GM21723 (cell line): ENCODE measurements around the gene PKN1.
"Not testable (repeated sequence)": the region's sequence is repeated elsewhere in the genome, so short reads cannot be mapped to it uniquely, and the experiment has no call there.

Experiments used
- ATAC-seq: cut with Tn5 transposase; IDR thresholded peaks from one replicate; pipeline ENCODE4 v1.9.1; 2021; ENCODE audit warnings: mild to moderate bottlenecking, moderate library complexity; ENCODE audit not compliant: unreplicated experiment

PKN1 gene

GRCh38 chr19:14460935-14461334 is 27.8 kb downstream of the PKN1 start:
- ATAC-seq: no peak

DNA sequence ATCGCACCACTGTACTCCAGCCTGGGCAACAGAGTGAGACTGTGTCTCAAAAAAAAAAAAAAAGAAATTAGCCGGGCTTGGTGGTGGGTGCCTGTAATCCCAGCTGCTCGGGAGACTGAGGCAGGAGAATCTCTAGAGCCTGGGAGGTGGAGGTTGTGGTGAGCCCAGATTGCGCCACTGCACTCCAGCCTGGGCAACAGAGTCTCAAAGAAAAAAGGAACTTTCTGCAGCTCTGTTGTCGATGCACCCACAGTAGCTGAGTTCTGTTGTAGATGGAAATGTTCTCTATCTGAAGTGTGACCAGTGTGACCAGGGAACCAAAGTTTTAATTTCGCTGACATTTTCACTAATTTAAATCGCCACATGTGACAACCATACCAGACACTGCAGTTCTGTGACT is 29.3 kb downstream of the PKN1 start:
- ATAC-seq: not testable (repeated sequence)

GRCh38 chr19:14463747-14464146 is 30.6 kb downstream of the PKN1 start:
- ATAC-seq: no peak

DNA sequence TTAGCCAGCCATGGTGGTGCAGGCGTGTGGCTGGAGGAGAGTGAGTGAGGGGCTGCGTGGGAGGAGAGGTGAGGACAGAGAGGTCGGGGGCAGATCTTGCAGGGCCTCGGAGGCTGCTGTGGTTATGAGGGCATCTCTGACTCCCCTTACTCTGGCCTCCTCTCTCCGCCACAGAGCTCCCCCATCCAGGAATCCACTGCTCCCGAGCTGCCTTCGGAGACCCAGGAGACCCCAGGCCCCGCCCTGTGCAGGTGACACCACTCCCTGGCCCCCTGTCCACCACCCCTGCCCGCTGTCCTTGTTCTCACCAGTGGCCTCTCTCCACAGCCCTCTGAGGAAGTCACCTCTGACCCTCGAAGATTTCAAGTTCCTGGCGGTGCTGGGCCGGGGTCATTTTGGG is 34.3 kb downstream of the PKN1 start:
- ATAC-seq: no peak

GRCh38 chr19:14467816-14468215 is 34.7 kb downstream of the PKN1 start:
- no peak for ATAC-seq

- ATAC-seq: no peak
Measured at GRCh38 chr19:14470031-14470876, 37.1 kb downstream of the PKN1 start.

DNA sequence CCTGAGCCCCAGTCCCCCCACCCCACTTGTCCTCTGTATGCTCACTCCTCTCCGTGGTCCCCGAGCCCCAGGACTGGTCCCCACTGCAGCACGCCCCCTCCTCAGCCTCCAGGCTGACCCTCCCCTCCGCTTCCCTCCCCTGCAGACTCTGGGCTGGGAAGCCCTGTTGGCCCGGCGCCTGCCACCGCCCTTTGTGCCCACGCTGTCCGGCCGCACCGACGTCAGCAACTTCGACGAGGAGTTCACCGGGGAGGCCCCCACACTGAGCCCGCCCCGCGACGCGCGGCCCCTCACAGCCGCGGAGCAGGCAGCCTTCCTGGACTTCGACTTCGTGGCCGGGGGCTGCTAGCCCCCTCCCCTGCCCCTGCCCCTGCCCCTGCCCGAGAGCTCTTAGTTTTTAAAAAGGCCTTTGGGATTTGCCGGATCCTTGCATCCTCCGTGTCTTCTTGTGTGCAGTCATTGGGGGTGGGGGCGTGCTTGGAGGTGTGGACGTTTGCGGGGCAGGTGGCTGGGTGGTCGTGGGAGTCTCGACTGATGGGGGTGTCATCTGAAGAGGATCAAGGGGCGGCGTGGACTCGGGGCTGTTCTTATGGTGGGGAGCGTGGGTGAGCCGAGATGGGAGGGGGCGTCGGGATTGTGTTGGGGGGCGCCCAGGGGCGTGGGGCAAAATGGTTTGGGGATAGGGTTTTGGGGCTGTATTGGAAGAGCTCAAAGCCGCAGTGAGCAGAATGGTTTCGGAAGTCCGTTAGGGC is 38.5 kb downstream of the PKN1 start:
- ATAC-seq: no peak

GRCh38 chr19:14472202-14472938 is 39.3 kb downstream of the PKN1 start:
- ATAC-seq: no peak

- ATAC-seq: no peak
Measured at GRCh38 chr19:14473073-14473977, 40.2 kb downstream of the PKN1 start.

- ATAC-seq: no peak
Measured at GRCh38 chr19:14473978-14474578, 41.0 kb downstream of the PKN1 start.

DNA sequence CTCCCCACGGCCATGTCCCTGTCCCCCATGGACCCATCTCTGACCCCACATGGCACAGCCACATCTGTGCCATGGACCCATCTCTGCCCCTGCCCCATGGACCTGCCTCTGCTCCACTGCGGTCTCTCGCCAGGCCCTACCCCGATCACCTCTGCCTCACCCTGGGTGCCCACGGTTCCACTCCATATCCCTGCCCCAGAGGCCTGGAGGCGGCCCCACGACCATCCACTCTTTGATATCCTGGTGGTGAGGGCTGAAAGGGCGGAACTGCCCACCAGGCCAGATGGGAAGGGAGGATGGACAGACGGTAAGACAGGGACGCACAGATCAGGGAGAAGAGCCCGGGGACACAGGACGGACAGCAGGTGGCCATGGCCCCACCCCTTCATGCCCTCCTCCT is 41.7 kb downstream of the PKN1 start:
- no peak for ATAC-seq

- ATAC-seq: no peak
Measured at GRCh38 chr19:14475251-14476073, 42.4 kb downstream of the PKN1 start, which contains the start of gene PTGER1. TSS of gene PTGER1 (minus strand) at chr19:14475354. CDS start at chr19:14474320, 1,034 bp downstream.

- no peak for ATAC-seq
Measured at GRCh38 chr19:14476327-14476672, 43.2 kb downstream of the PKN1 start.

DNA sequence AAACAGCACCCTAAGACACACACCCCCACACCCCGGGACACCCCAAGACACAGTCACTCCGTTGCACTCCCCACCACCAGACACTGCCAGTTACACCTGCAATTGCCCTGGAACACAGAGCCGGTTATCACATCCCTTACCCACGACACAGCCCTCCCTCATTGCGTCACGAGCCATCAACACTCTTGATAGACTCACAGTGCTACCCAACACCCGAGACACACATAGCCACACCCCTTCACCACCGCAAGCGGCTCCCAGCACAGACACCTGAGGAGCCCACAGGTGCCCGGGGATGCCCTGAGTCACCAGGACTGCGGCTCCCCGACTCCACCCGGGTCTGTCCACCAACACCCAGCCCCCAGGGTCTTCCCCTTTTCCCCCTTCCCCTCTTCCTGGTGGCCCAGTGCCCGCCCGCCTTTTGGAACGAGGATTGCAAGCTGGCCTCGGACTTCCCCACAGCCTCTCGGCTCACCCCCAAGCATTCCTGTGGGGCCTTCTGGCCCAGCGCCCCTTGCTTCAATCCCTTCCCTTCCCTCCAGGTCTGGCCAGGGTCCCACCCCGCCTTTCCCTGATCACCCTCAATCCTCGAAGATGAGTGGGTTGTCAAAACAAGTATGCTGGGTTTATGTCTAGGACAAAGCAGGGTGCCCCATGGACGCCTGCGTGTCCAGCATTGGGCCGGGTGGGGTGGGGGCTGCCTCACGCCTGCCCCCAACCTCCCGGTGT is 43.7 kb downstream of the PKN1 start:
- ATAC-seq: no peak

GRCh38 chr19:14477418-14478112 is 44.5 kb downstream of the PKN1 start:
- ATAC-seq: no peak

DNA sequence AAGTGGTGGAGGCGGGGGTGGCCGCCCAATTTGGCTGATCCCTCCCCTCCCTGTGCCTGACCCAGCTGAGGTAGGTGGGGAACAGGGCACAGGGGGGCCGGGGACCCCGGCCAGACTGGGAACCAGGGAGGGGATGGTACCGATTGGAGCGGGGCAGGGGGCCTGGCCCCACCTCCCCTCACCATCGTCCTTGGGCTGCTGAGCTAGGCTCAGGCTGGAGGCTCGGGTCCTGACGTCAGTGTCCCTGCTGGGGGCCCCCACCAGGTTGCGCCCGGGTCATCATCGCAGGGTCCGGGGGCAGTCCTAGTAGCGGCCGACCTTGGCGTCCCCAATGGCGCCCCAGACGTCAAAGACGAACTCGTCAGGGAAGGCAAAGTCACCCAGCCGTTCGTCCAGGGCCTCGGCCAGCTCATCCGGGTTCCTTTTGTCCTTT is 45.0 kb downstream of the PKN1 start:
- ATAC-seq: no peak

DNA sequence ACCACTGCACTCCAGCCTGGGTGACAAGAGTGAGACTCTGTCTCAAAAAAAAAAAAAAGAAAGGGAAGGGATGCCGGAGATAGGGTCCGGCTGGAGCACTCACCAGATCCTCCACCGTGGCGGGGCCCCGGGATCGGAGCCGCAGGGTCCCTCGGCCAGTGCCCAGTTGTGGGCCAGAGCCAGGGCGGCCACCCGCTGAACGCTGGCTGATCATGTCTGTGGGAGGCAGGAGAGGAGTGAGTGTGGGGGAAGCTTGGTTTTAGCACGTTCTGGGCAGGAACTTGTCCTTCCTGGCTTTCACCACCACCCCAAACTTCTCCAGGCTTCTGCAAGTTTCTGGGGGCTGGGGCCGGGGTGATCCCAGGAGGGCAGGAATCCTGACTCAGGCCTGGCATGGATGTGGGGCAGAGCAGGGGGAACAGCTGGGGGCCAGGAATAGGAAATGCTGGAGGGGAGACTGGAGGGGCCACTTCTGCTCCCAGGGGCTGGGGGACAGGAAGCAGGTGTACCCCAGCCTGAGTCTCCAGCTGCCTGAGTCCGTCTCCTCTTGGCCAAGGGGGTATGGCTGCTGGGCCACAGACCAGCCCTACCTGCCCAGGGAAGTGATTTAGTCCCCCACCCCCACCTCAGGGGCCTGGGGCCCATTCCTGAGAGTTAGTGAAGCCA is 46.3 kb downstream of the PKN1 start:
- no peak for ATAC-seq
